CD14-positive monocyte (primary cell): ENCODE results near the gene CNOT2. TPM values are rescaled to one million over a fixed set of nuclear protein-coding genes. Genes with fewer than 3 reads are reported as not detected.
A peak's percentile ranks its signal among the peaks of the same experiment; 100 is the strongest.

Experiments used
- DNase-seq, 3 donors: peaks; one replicate each; pipeline ENCODE4 v3.0.0-alpha.2; 2011 to 2022
- H2AFZ ChIP-seq: 2 replicates; pipeline ENCODE4 v1.6.0; 2012; ENCODE audit warnings: mild to moderate bottlenecking, low read depth, low read length, inconsistent platforms; ENCODE audit not compliant: insufficient read depth, poor library complexity, severe bottlenecking
- H3K27ac ChIP-seq, 2 donors: 1 replicate in 1 of 2; 2 replicates in 1 of 2; pipeline ENCODE4 v1.5.1; 2012 to 2013; ENCODE audit warnings: low read length in 2 of 2, control low read depth in 1 of 2, inconsistent platforms in 1 of 2, low read depth in 1 of 2, mild to moderate bottlenecking in 1 of 2
- H3K27me3 ChIP-seq, 2 donors: one replicate each; pipeline versions ENCODE4 v1.6.0 to v1.6.1; 2011 to 2013; ENCODE audit warnings: low read length in 2 of 2; ENCODE audit not compliant: control insufficient read depth in 2 of 2, insufficient read depth in 2 of 2
- H3K36me3 ChIP-seq, 2 donors: replicated peaks in 1 of 2; 1 replicate in 1 of 2; 2 replicates in 1 of 2; pipeline versions ENCODE4 v1.5.1 to v1.6.1; 2012 to 2013; ENCODE audit warnings: low read length in 2 of 2, control low read depth in 1 of 2, inconsistent platforms in 1 of 2, mild to moderate bottlenecking in 1 of 2; ENCODE audit not compliant: insufficient read depth in 2 of 2, control insufficient read depth in 1 of 2
- H3K4me1 ChIP-seq, 2 donors: 1 replicate in 1 of 2; 2 replicates in 1 of 2; pipeline versions ENCODE4 v1.5.1 to v1.6.1; 2012 to 2013; ENCODE audit warnings: low read length in 2 of 2, control low read depth in 1 of 2, inconsistent platforms in 1 of 2, mild to moderate bottlenecking in 1 of 2, moderate library complexity in 1 of 2; ENCODE audit not compliant: insufficient read depth in 2 of 2, control insufficient read depth in 1 of 2
- H3K4me2 ChIP-seq: replicated peaks from 2 replicates; pipeline ENCODE3; 2012; ENCODE audit warnings: low read length, moderate library complexity, mild to moderate bottlenecking; ENCODE audit not compliant: poor library complexity, severe bottlenecking; ENCODE audit errors: extremely low read depth
- H3K4me3 ChIP-seq, 3 experiments: fragments of 200-600 bp in 1 of 3; sonication (generic) in 1 of 3; replicated peaks in 1 of 3; 1 replicate in 2 of 3; 2 replicates in 1 of 3; pipeline ENCODE4 v1.5.1; 2011 to 2013; ENCODE audit warnings: low read length in 3 of 3, mild to moderate bottlenecking in 3 of 3, control low read depth in 2 of 3, low read depth in 2 of 3, inconsistent platforms in 1 of 3, moderate library complexity in 1 of 3
- H3K79me2 ChIP-seq: 2 replicates; pipeline ENCODE4 v1.6.0; 2012; ENCODE audit warnings: mild to moderate bottlenecking, control low read depth, inconsistent platforms, low read length, moderate library complexity; ENCODE audit not compliant: insufficient read depth
- H3K9ac ChIP-seq: 2 replicates; pipeline ENCODE4 v1.6.0; 2017; ENCODE audit warnings: low read length, mild to moderate bottlenecking; ENCODE audit not compliant: insufficient read depth, poor library complexity, severe bottlenecking
- H3K9me3 ChIP-seq, 2 donors: replicated peaks in 1 of 2; 1 replicate in 1 of 2; 2 replicates in 1 of 2; pipeline versions ENCODE4 v1.5.1 to v1.6.1; 2012 to 2013; ENCODE audit warnings: low read length in 2 of 2, control low read depth in 1 of 2; ENCODE audit not compliant: control insufficient read depth in 1 of 2, insufficient read depth in 1 of 2
- H4K20me1 ChIP-seq: 2 replicates; pipeline ENCODE4 v1.6.0; 2012; ENCODE audit warnings: mild to moderate bottlenecking, low read length, control low read depth, moderate library complexity; ENCODE audit not compliant: insufficient read depth
- H3K27ac Mint-ChIP-seq, 7 donors: one replicate each; pipeline ENCODE4 v1.8.0; 2020; ENCODE audit warnings: mild to moderate bottlenecking in 7 of 7, mixed read lengths in 7 of 7, moderate library complexity in 6 of 7, inconsistent platforms in 2 of 7
- H3K27me3 Mint-ChIP-seq, 3 donors: one replicate each; pipeline ENCODE4 v1.8.0; 2021 to 2022; ENCODE audit warnings: low read depth in 3 of 3, mild to moderate bottlenecking in 3 of 3, mixed read lengths in 3 of 3, moderate library complexity in 3 of 3, inconsistent platforms in 1 of 3
- H3K36me3 Mint-ChIP-seq, 2 donors: one replicate each; pipeline ENCODE4 v1.8.0; 2020; ENCODE audit warnings: mixed read lengths in 2 of 2, inconsistent platforms in 1 of 2, mild to moderate bottlenecking in 1 of 2
- H3K4me1 Mint-ChIP-seq: one replicate; pipeline ENCODE4 v1.8.0; 2020; ENCODE audit warnings: mild to moderate bottlenecking, mixed read lengths
- H3K4me3 Mint-ChIP-seq, 2 donors: one replicate each; pipeline ENCODE4 v1.8.0; 2020; ENCODE audit warnings: mild to moderate bottlenecking in 2 of 2, mixed read lengths in 2 of 2, moderate library complexity in 1 of 2
- H3K9me3 Mint-ChIP-seq, 7 donors: one replicate each; pipeline ENCODE4 v1.8.0; 2020 to 2022; ENCODE audit warnings: mixed read lengths in 7 of 7, mild to moderate bottlenecking in 6 of 7, moderate library complexity in 6 of 7, inconsistent platforms in 2 of 7
- WGBS: methylation state at CpG from one replicate; pipeline ENCODE4 v1.1.5; 2013; ENCODE audit warnings: missing lambda C conversion rate; ENCODE audit not compliant: insufficient coverage; 5-methylcytosine and 5-hydroxymethylcytosine counted together
- intact Hi-C, 2 donors: fragments of 100-400 bp; cut with micrococcal nuclease; formaldehyde crosslinking; loops; one replicate each; pipeline versions ENCODE4 v1.15.0 to v1.15.1; 2023
- polyA plus RNA-seq, 3 donors: library from polyadenylated mRNA; depleted of rRNA in 1 of 3; unstranded in 2 of 3; stranded (reverse) in 1 of 3; fragments of 300-500 nt in 2 of 3; fragments of >200 nt in 1 of 3; fragmentation: Illumina TruSeq in 2 of 3; gene quantifications; 1 replicate in 2 of 3; 2 replicates in 1 of 3; pipeline ENCODE4 v1.2.3, GENCODE V29; 2012 to 2021
- TF ChIP-seq, protein P1 (sequence below): fragments of 200-600 bp; IDR thresholded peaks from one replicate; pipeline ENCODE4 v1.8.0; 2022; ENCODE audit warnings: antibody characterized with exemption, mild to moderate bottlenecking

CNOT2 gene
- polyA plus RNA-seq, 3 donors = 49.8 to 77.2 (median 72.7) TPM

DNA sequence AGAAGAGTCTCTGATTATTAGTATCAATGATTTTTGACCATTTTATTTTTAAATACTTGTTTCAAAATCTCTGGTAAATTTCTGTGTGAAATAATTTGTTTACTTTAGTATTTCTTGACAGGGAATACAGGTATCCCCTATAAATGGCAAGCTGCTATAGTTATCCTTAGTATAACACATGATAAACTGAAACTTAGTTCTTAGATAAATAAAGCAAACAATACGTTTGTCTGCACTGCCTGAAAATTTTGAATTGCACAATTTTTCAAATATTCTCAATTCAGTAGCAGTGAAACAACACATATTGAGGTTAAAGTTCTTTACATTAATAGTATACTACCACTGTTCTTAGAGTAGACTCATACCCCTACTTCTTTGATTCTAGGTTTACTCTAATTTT, 26.9 kb downstream of the CNOT2 start:
- Mint-ChIP-seq H3K9me3 (peaks cover 0 to 1% (median 0%) of the 10 kb centered on the region in 7 donors), H3K27me3 (peaks cover 0 to 2% (median 0%) of the 10 kb centered on the region in 3 donors), H3K36me3 (peaks cover 2 to 15% of the 10 kb centered on the region in 2 donors), H3K4me1 (peaks cover 24% of the 10 kb centered on the region), H3K4me3 (no peak overlapping the region), H3K27ac (no peak overlapping the region)
- Histone ChIP-seq H3K9me3 (no peaks in the 10 kb centered on the region), H2AFZ (no peak overlapping the region), H3K9ac (no peak overlapping the region), H3K27ac (no peak overlapping the region), H4K20me1 (peaks cover 100% of the 10 kb centered on the region), H3K36me3 (no peaks in the 10 kb centered on the region), H3K4me1 (no peaks in the 10 kb centered on the region), H3K27me3 (no peaks in the 10 kb centered on the region), H3K4me3 (no peak overlapping the region), H3K4me2 (no peak overlapping the region), H3K79me2 (peaks cover 100% of the 10 kb centered on the region)
- no peak for DNase-seq
- WGBS = no CpG with 5 or more reads among the region's 1 CpG
- TF ChIP-seq, protein P1, sequence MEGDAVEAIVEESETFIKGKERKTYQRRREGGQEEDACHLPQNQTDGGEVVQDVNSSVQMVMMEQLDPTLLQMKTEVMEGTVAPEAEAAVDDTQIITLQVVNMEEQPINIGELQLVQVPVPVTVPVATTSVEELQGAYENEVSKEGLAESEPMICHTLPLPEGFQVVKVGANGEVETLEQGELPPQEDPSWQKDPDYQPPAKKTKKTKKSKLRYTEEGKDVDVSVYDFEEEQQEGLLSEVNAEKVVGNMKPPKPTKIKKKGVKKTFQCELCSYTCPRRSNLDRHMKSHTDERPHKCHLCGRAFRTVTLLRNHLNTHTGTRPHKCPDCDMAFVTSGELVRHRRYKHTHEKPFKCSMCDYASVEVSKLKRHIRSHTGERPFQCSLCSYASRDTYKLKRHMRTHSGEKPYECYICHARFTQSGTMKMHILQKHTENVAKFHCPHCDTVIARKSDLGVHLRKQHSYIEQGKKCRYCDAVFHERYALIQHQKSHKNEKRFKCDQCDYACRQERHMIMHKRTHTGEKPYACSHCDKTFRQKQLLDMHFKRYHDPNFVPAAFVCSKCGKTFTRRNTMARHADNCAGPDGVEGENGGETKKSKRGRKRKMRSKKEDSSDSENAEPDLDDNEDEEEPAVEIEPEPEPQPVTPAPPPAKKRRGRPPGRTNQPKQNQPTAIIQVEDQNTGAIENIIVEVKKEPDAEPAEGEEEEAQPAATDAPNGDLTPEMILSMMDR = no peak
- intact Hi-C loops = no loop called here

DNA sequence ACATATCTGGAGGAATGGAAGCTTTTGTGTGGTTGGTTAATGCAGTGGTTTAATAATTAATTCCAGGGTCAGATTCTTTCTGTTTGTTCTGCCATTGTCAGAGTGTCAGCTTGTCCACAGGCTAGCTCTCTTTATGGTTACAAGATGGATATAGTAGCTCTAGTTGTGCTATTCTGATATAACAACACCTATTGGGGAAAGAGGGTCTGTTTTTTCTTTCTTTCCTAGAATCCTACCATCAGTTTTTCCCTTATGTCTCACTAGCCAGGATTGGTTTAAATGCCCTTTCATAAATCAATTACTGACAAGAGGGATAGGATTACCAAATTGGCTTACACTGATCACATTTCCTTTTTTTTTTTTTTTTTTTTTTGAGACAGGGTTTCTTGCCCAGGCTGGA, 27.8 kb downstream of the CNOT2 start:
- no peak overlapping the region for H3K4me2 ChIP-seq
- Mint-ChIP-seq H3K4me1 (peaks cover 22% of the 10 kb centered on the region), H3K27ac (peak overlapping the region in 1 of 7 donors; percentile 33), H3K36me3 (peaks cover 2 to 15% of the 10 kb centered on the region in 2 donors), H3K9me3 (peaks cover 0 to 1% (median 0%) of the 10 kb centered on the region in 7 donors), H3K4me3 (no peak overlapping the region), H3K27me3 (no peaks in the 10 kb centered on the region)
- H2AFZ ChIP-seq = no peak overlapping the region
- H4K20me1 ChIP-seq = peaks cover 100% of the 10 kb centered on the region
- intact Hi-C loops = no loop called here
- H3K4me3 ChIP-seq = no peak overlapping the region
- TF ChIP-seq, protein P1 = no peak
- DNase-seq = no peak
- peaks cover 100% of the 10 kb centered on the region for H3K79me2 ChIP-seq
- no peaks in the 10 kb centered on the region for H3K27me3 ChIP-seq
- no peaks in the 10 kb centered on the region for H3K4me1 ChIP-seq
- H3K36me3 ChIP-seq = no peaks in the 10 kb centered on the region
- H3K9me3 ChIP-seq = no peaks in the 10 kb centered on the region
- H3K9ac ChIP-seq = no peak overlapping the region
- H3K27ac ChIP-seq = peak overlapping the region in 1 of 2 donors; percentile 7
